Measurements from ENCODE around the gene BAAT.

DNA sequence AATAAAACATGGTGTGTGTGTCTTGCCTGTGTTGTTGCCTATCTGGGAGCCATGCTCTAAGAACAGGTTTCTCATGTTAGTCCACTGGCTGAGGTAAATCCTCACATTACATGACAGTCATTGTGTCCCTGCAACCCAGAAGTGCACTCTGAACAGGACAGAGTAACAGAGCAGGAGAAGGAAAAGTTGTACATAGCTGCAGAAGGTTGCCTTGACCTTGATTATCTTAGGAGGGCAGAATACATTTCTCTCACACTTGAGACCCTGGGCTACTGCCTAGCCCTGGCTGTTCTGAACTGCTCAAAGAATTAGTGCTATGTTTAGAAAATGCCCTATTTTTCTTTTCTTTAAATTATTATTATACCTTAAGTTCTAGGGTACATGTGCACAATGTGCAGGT, 30.8 kb upstream of the BAAT start:
- TF ChIP-seq POLR2AphosphoS5 (IDR thresholded peaks at IDR 0.05; ENCODE audit: borderline replicate concordance, low read depth, low read length), result no peak
- no peak for TF ChIP-seq EZH2 (IDR thresholded peaks at IDR 0.05)
